HG02642 (cell line): Measurements from ENCODE around the gene UBXN7.
"Not testable (repeated sequence)": the region's sequence is repeated elsewhere in the genome, so short reads cannot be mapped to it uniquely, and the experiment has no call there.

Experiments
- ATAC-seq: cut with Tn5 transposase; IDR thresholded peaks from one replicate; pipeline ENCODE4 v1.9.1; 2021; ENCODE audit warnings: mild to moderate bottlenecking; ENCODE audit not compliant: unreplicated experiment, poor library complexity

The UBXN7 gene

GRCh38 chr3:196419386-196419785, 12.8 kb downstream of the UBXN7 start:
- ATAC-seq, result no peak

DNA sequence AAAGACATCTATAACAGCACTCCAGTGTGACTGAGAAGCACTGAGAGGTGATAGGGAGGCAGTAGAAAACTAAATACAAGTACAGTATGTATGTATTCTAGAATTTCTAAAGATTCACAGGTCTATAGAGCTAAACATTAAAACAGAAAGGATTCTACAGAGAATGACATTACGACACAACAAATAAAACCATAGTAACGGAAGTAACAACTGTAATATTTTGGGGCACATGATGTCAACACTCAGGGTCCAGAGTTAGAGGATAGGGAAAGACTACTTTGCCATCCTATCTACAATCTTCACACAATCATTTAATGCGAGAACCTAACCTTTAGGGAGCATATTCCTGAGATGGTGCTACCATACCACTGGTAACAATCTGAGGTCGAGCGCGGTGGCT, 13.6 kb downstream of the UBXN7 start:
- ATAC-seq, result no peak

DNA sequence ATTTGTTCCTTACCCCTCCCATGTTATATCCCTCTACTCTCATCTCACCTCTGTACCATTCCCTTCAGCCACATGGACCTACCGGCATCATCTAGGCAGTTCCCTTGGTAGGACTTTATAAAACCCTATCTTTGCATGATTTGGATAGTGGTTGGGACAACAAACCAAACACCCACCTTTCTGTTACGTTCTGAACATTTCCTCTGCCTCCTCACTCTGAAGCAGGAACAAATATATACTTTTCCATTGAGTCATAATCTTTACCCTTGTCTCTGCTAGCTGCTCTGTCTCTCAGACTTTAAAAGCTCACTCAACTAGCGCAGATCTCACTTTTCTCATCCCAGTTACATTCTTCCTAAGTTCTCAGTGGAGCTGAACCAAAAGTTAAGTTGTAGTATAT, 17.8 kb downstream of the UBXN7 start:
- ATAC-seq, result no peak

- ATAC-seq, result no peak
Measured at GRCh38 chr3:196412704-196413103, 19.5 kb downstream of the UBXN7 start.

- no peak for ATAC-seq
Measured at GRCh38 chr3:196409409-196409808, 22.8 kb downstream of the UBXN7 start.

DNA sequence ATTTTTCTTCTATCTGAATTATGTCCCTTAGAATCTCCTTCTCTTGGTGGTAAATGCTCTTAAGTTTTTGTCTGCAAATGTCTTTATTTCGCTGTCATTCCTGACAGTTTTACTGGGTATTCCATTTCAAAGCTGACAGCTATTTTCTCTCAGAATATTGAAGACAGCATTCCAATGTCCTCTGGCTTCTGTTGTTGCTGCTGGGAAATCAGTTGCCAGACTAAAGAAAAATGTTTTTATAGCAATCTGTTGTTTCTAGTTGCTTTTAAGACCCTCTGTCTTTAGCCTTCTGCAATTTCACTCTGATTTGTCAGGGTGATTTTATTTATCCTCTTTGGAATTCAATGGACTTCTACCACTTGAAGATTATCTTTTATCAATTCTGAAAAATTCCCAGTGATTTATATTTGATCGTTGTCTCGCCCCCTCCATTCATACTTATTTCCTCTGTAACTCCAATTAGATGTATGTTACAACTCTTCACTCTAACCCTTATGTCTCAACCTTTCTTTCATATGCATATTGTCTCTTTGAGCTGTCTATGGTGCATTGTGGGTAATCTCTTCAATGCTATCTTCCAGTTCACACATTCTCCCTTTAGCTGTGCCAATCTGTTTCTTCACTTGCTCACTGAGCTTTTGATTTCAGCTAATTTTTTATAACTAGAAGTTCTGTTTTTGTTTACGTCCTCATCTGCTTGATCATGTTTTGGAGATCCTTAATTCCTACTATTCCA, 23.5 kb downstream of the UBXN7 start:
- ATAC-seq, result no peak

DNA sequence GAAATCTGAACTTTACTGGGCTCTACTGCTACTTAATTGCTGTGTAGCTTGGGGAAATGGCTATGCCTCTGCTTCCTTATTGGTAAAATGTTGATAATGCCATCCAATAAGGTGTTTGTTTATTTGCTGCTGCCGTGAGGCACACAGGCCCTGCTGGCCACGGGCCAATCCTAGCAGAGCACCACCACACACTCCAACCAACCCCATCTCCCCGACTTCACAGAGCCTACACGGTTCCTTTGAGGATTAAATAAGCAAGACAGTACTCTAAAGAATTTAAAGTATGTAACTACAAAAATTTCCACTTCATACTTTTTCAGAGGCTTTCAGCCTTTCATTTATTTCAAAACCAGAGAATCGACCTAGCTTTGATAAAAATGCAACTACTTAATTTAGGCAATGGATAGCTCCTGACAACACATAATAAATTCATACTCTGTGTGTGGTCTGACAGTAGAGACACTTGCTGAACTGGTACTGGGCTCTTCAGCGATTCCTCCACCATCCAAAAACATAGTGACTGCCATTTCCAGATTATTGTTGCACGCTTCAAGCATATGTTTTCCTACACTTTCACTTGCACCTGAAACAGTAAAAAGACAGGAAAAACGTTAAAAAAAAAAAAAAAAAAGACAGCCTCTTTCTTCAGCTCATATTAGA, 25.3 kb downstream of the UBXN7 start:
- no peak for ATAC-seq

- no peak for ATAC-seq
Measured at GRCh38 chr3:196400331-196400730, 31.9 kb downstream of the UBXN7 start.

DNA sequence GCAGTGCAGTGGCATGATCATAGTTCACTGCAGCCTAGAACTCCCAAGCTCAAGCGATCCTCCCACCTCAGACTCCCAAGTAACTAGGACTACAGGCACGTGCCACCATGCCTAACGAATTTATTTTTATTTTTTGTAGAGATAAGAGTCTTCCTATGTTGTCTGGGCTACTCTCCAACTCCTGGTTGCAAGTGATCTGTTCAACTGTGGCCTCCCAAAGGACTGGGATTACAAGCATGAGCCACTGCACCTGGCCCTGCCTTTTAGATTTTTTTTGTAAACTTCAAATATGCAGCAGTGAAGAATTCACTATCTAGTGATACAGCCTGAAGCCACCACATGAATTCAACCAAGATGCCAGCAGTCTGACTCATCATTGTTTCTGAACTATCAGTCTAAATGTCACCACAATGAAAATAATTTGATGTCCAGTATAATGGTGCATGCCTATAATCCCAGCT, 32.7 kb downstream of the UBXN7 start:
- ATAC-seq, result no peak

- no peak for ATAC-seq
Measured at GRCh38 chr3:196398782-196399181, 33.4 kb downstream of the UBXN7 start.

DNA sequence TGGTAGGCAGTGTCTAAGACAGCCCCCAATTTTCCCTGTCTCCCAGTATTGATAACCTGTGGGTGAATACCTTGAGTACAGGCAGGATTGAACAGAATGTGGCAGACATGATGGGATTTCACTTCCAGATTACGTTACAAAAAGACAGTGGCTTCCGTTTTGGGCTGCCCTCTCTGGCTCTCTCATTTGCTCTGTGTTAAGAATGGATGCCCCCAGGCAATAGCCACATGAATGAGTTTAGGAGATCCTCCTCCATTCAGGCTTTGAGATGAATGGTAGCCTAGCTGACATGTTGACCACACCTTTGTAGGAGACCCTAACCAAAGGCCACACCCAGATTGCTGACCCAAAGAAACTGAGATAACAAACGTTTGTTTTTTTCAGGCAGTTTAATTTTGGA, 34.3 kb downstream of the UBXN7 start:
- no peak for ATAC-seq

DNA sequence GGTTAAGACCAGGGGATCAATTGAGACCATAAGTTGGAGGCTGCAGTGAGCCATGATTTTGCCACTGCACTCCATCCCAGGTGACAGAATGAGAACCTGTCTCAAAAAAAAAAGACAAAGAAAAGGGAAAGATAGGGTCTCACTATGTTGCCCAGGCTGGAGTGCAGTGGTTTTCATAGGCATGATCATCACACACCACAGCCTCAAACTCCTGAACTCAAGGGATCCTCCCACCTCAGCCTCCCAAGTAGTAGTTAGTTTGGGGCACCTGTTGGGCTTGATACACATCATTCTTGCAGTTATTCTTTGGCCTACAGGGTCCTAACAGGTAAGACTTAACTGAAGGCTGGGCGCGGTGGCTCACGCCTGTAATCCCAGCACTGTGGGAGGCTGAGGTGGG, 42.1 kb downstream of the UBXN7 start:
- ATAC-seq, result no peak

- ATAC-seq, result no peak
Measured at GRCh38 chr3:196388956-196389355, 43.3 kb downstream of the UBXN7 start.

GRCh38 chr3:196387941-196388340, 44.3 kb downstream of the UBXN7 start:
- ATAC-seq, result not testable (repeated sequence)

DNA sequence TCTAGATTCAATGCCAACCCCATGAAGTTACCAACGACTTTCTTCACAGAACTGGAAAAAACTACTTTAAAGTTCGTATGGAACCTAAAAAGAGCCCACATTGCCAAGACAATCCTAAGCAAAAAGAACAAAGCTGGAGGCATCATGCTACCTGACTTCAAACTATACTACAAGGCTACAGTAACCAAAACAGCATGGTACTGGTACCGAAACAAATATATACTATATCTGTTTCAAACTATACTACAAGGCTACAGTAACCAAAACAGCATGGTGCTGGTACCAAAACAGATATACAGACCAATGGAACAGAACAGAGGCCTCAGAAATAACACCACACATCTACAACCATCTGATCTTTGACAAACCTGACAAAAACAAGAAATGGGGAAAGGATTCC, 45.4 kb downstream of the UBXN7 start:
- not testable (repeated sequence) for ATAC-seq

GRCh38 chr3:196386034-196386433, 46.2 kb downstream of the UBXN7 start:
- ATAC-seq, result not testable (repeated sequence)

GRCh38 chr3:196385446-196385845, 46.8 kb downstream of the UBXN7 start:
- ATAC-seq, result not testable (repeated sequence)

- no peak for ATAC-seq
Measured at GRCh38 chr3:196378146-196378841, 53.9 kb downstream of the UBXN7 start.

DNA sequence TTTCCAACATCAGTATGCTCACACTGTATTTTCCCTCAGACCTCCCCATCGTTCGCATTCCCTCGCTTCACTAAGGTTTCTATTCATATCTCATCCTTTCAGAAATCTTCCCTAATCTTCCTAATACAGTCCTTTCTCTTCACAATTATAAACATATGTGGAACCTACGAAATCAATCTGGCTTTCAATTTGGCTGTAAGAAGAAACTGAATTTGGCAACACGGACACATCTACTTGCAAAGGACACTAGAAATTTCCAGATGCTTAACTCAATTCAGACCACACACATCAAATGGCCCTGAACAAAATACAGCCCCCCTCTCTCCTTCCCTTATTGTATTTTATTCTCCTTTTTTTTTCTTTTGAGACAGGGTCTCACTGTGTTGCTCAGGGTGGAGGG, 54.9 kb downstream of the UBXN7 start:
- no peak for ATAC-seq

- no peak for ATAC-seq
Measured at GRCh38 chr3:196365736-196366135, 66.5 kb downstream of the UBXN7 start.

DNA sequence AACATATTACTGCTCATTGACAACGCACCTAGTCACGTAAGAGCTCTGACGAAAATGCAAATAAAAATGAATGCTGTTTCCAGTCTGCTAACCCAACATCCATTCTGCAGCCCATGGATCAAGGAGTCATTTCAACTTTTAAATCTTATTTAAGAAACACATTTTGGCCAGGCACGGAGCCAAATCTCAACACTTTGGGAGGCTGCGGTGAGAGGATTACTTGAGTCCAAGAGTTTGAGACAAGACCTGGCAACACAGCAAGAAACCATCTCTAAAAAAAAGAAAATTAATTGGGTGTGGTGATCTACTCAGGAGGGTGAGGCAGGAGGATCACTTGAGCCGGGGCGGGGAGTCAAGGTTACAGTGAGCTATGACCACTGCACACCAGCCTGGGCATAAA, 71.6 kb downstream of the UBXN7 start:
- ATAC-seq, result no peak
